Measurements from ENCODE around the gene COL18A1. TPM values are rescaled to one million over a fixed set of nuclear protein-coding genes. Genes with fewer than 3 reads are reported as not detected.

COL18A1 gene
- total and polyA plus RNA-seq, 2 of the 8 experiments (the other 6 are each of a cell fraction or from before 2014, with no cell fraction given): 145 to 201 TPM

- Histone ChIP-seq H2BK15ac (ENCODE audit: low read length) (no peak overlapping the region), H3K14ac (ENCODE audit: insufficient read length) (no peak overlapping the region), H4K5ac (ENCODE audit: insufficient read length, low read depth, low read length) (no peak overlapping the region), H3K18ac (ENCODE audit: extremely low read depth, low read length) (no peak overlapping the region), H3K56ac (replicated peaks; ENCODE audit: insufficient read length, low read depth, low read length) (no peak overlapping the region), H2AK5ac (ENCODE audit: low read depth, low read length) (no peak overlapping the region), H4K8ac (ENCODE audit: extremely low read depth, insufficient read depth, low read length) (no peak overlapping the region), H3K4ac (replicated peaks; ENCODE audit: insufficient read length, low read depth, low read length) (no peak overlapping the region), H4K91ac (replicated peaks; ENCODE audit: insufficient read length, low read length) (no peak overlapping the region), H3K27me3 (replicated peaks in 1 of 4; ENCODE audit: control insufficient read depth in 3 of 4, extremely low read depth in 1 of 4, insufficient read depth in 3 of 4, low read length in 3 of 4) (no peaks in the 10 kb centered on the region), H3K36me3 (ENCODE audit: control insufficient read depth in 2 of 4, insufficient read depth in 4 of 4, low read length in 3 of 4) (peaks cover 0 to 40% (median 8%) of the 10 kb centered on the region in 4 experiments; a peak in 5 of 8 replicates), H4K20me1 (replicated peaks in 1 of 2; ENCODE audit: control insufficient read depth in 1 of 2, insufficient read depth in 2 of 2, low read length in 2 of 2) (peaks cover 8 to 33% of the 10 kb centered on the region in 2 experiments), H3K23me2 (ENCODE audit: low read depth, low read length) (peaks cover 6% of the 10 kb centered on the region; the same call in 1 of the 2 replicates), H2BK120ac (replicated peaks; ENCODE audit: low read depth, low read length) (no peak overlapping the region), H3K4me2 (ENCODE audit: insufficient read depth in 1 of 2, low read depth in 2 of 2, low read length in 2 of 2) (no peak overlapping the region), H2AFZ (ENCODE audit: low read length) (no peak overlapping the region), H3K9me3 (ENCODE audit: insufficient read depth in 2 of 2, low read depth in 1 of 2, low read length in 1 of 2) (no peaks in the 10 kb centered on the region), H3K23ac (ENCODE audit: insufficient read length) (no peak overlapping the region), H3K79me2 (ENCODE audit: control insufficient read depth in 1 of 2, insufficient read depth in 2 of 2, low read length in 2 of 2) (no peaks in the 10 kb centered on the region), H3K79me1 (ENCODE audit: low read depth, low read length) (no peaks in the 10 kb centered on the region), H3K4me1 (replicated peaks in 1 of 4; ENCODE audit: control insufficient read depth in 3 of 4, insufficient read depth in 4 of 4, low read length in 3 of 4) (no peaks in the 10 kb centered on the region; a peak in 1 of 7 replicates), H3K27ac (ENCODE audit: low read depth, low read length) (no peak overlapping the region), H3K9ac (replicated peaks in 1 of 4; ENCODE audit: extremely low read depth in 1 of 4, low read depth in 3 of 4, low read length in 3 of 4) (no peak overlapping the region), H2BK5ac (ENCODE audit: low read depth, low read length) (no peak overlapping the region), H2BK12ac (ENCODE audit: low read depth, low read length) (no peak overlapping the region), H3K4me3 (ENCODE audit: extremely low read depth in 1 of 4, insufficient read depth in 2 of 4, low read depth in 3 of 4, low read length in 4 of 4) (no peak overlapping the region), H2BK20ac (ENCODE audit: low read length) (no peak overlapping the region)
- DNase-seq (ENCODE audit: low read depth in 1 of 2, low spot score in 2 of 2) (no peak), FAIRE-seq (no peak)
- 72% methylated on average over 9 of the region's 12 CpGs; no CpG with 5 or more reads in 1 of the 2 experiments for WGBS, 2 experiments (ENCODE audit: extremely low coverage in 1 of 2, insufficient coverage in 1 of 2, insufficient read length in 1 of 2, insufficient replicate concordance in 2 of 2, low coverage in 1 of 2, low lambda C conversion rate in 2 of 2, missing lambda C conversion rate in 1 of 2)
- ChIA-PET CTCF (ENCODE audit: partially characterized antibody) (interaction anchor here (0.6 kb wide), 1 partner anchor 1201 kb away, joined by 3 read pairs; no protein-coding TSS in a partner anchor), POLR2A (ENCODE audit: partially characterized antibody) (interaction anchor here (0.6 to 2.6 kb wide), 4 partner anchors 15 to 238 kb away, joined by 3 to 8 read pairs (median 4); no protein-coding TSS in a partner anchor)
- TF ChIP-seq JUN (IDR thresholded peaks at IDR 0.05; ENCODE audit: low read depth, low read length) (no peak), RNF2 (IDR thresholded peaks at IDR 0.05; ENCODE audit: borderline replicate concordance, low read depth, low read length, missing control alignments, poor library complexity, severe bottlenecking) (no peak), HDAC2 (IDR thresholded peaks at IDR 0.05; ENCODE audit: borderline replicate concordance in 1 of 2, low read depth in 2 of 2, low read length in 2 of 2) (no peak), FOSL1 (IDR thresholded peaks at IDR 0.05; ENCODE audit: insufficient read depth, low read depth, low read length) (no peak), SIN3A (conservative IDR thresholded peaks at IDR 0.05 in 1 of 2, IDR thresholded peaks at IDR 0.05 in 1 of 2; ENCODE audit: low read depth in 1 of 2, low read length in 2 of 2) (no peak), CBX5 (IDR thresholded peaks at IDR 0.05; ENCODE audit: low read depth, low read length) (no peak), ASH2L (IDR thresholded peaks at IDR 0.05; ENCODE audit: low read length) (no peak), JUND (IDR thresholded peaks at IDR 0.05; ENCODE audit: low read length) (no peak), YY1 (IDR thresholded peaks at IDR 0.05; ENCODE audit: low read depth, low read length) (no peak), MAFK (IDR thresholded peaks at IDR 0.05; ENCODE audit: low read depth, low read length) (no peak), RBBP5 (IDR thresholded peaks at IDR 0.05; ENCODE audit: borderline replicate concordance, low read depth, low read length) (no peak), POLR2A (IDR thresholded peaks at IDR 0.05; ENCODE audit: control extremely low read depth in 1 of 2, low read depth in 2 of 2, low read length in 2 of 2) (no peak), POU5F1 (IDR thresholded peaks at IDR 0.05; ENCODE audit: low read depth, low read length) (no peak), SP4 (IDR thresholded peaks at IDR 0.05; ENCODE audit: low read length) (no peak), SIX5 (IDR thresholded peaks at IDR 0.05; ENCODE audit: low read depth, low read length) (no peak)
Measured at GRCh38 chr21:45511007-45511406, 106.0 kb downstream of the COL18A1 start.

Data from H1 (cell line).